ENCODE data around the gene GALNTL6. TPM values are rescaled to one million over a fixed set of nuclear protein-coding genes. Genes with fewer than 3 reads are reported as not detected.

GALNTL6 gene
- total and polyA plus RNA-seq, 2 donors from 2014 or later = 0.60 TPM; not detected in 1

- DNase-seq (peak in 3 of 5 donors; percentile 11 to 37 (median 18)), FAIRE-seq (no peak)
- Histone ChIP-seq H3K9ac (ENCODE audit: low read length in 3 of 3) (no peak overlapping the region), H3K4me1 (ENCODE audit: control insufficient read depth in 2 of 3, insufficient read depth in 2 of 3, low read depth in 1 of 3, low read length in 3 of 3) (peaks cover 0 to 7% (median 0%) of the 10 kb centered on the region in 3 donors), H3K4me3 (ENCODE audit: low read length in 3 of 3) (no peak overlapping the region), H3K9me3 (ENCODE audit: control insufficient read depth in 2 of 3, insufficient read depth in 1 of 3, low read length in 3 of 3) (no peaks in the 10 kb centered on the region), H3K36me3 (ENCODE audit: control insufficient read depth in 2 of 3, insufficient read depth in 3 of 3, low read length in 3 of 3) (no peaks in the 10 kb centered on the region), H3K27me3 (ENCODE audit: control insufficient read depth, insufficient read depth, low read length) (no peaks in the 10 kb centered on the region), H3K27ac (ENCODE audit: low read depth in 2 of 2, low read length in 2 of 2) (no peak overlapping the region)
- intact Hi-C loops (cut with DNase I) = no loop called here
- no peak for TF ChIP-seq CTCF (IDR thresholded peaks at IDR 0.05; ENCODE audit: borderline replicate concordance, extremely low read depth, insufficient read depth)
These were observed 872.8 kb downstream of the GALNTL6 start for GRCh38 chr4:172686021-172686420.

GRCh38 chr4:172688534-172688933 is 875.3 kb downstream of the GALNTL6 start:
- no peak for FAIRE-seq
- H3K4me3 ChIP-seq (ENCODE audit: low read length in 3 of 3) = no peak overlapping the region
- TF ChIP-seq CTCF (IDR thresholded peaks at IDR 0.05; ENCODE audit: borderline replicate concordance, extremely low read depth, insufficient read depth) = no peak
- no peak overlapping the region for H3K27ac ChIP-seq (ENCODE audit: low read depth in 2 of 2, low read length in 2 of 2)
- peaks cover 0 to 7% (median 0%) of the 10 kb centered on the region in 3 donors for H3K4me1 ChIP-seq (ENCODE audit: control insufficient read depth in 2 of 3, insufficient read depth in 2 of 3, low read depth in 1 of 3, low read length in 3 of 3)
- DNase-seq = peak in 1 of 5 donors; percentile 7
- intact Hi-C loops (cut with DNase I) = no loop called here
- no peak overlapping the region for H3K9ac ChIP-seq (ENCODE audit: low read length in 3 of 3)
- H3K27me3 ChIP-seq (ENCODE audit: control insufficient read depth, insufficient read depth, low read length) = no peaks in the 10 kb centered on the region
- no peaks in the 10 kb centered on the region for H3K36me3 ChIP-seq (ENCODE audit: control insufficient read depth in 2 of 3, insufficient read depth in 3 of 3, low read length in 3 of 3)
- peaks cover 0 to 6% (median 4%) of the 10 kb centered on the region in 3 donors for H3K9me3 ChIP-seq (ENCODE audit: control insufficient read depth in 2 of 3, insufficient read depth in 1 of 3, low read length in 3 of 3)

- FAIRE-seq (no peak), DNase-seq (no peak)
- no peak for TF ChIP-seq CTCF (IDR thresholded peaks at IDR 0.05; ENCODE audit: borderline replicate concordance, extremely low read depth, insufficient read depth)
These were observed 878.3 kb downstream of the GALNTL6 start for GRCh38 chr4:172691552-172691951.

GRCh38 chr4:172692701-172693100 is 879.5 kb downstream of the GALNTL6 start:
- TF ChIP-seq CTCF (IDR thresholded peaks at IDR 0.05; ENCODE audit: borderline replicate concordance, extremely low read depth, insufficient read depth) = no peak
- Histone ChIP-seq H3K36me3 (ENCODE audit: control insufficient read depth in 2 of 3, insufficient read depth in 3 of 3, low read length in 3 of 3) (no peaks in the 10 kb centered on the region), H3K27ac (ENCODE audit: low read depth in 2 of 2, low read length in 2 of 2) (no peak overlapping the region), H3K9me3 (ENCODE audit: control insufficient read depth in 2 of 3, insufficient read depth in 1 of 3, low read length in 3 of 3) (peaks cover 0 to 6% (median 4%) of the 10 kb centered on the region in 3 donors), H3K4me3 (ENCODE audit: low read length in 3 of 3) (no peak overlapping the region), H3K4me1 (ENCODE audit: control insufficient read depth in 2 of 3, insufficient read depth in 2 of 3, low read depth in 1 of 3, low read length in 3 of 3) (peaks cover 0 to 7% (median 0%) of the 10 kb centered on the region in 3 donors), H3K27me3 (ENCODE audit: control insufficient read depth, insufficient read depth, low read length) (no peaks in the 10 kb centered on the region), H3K9ac (ENCODE audit: low read length in 3 of 3) (no peak overlapping the region)
- DNase-seq (no peak), FAIRE-seq (no peak)
- intact Hi-C loops (cut with DNase I) = no loop called here

More at GRCh38 chr4:172691552-172691951, 878.3 kb downstream of the GALNTL6 start:
- H3K36me3 ChIP-seq (ENCODE audit: control insufficient read depth in 2 of 3, insufficient read depth in 3 of 3, low read length in 3 of 3) = no peaks in the 10 kb centered on the region
- H3K4me1 ChIP-seq (ENCODE audit: control insufficient read depth in 2 of 3, insufficient read depth in 2 of 3, low read depth in 1 of 3, low read length in 3 of 3) = peaks cover 0 to 7% (median 0%) of the 10 kb centered on the region in 3 donors
- intact Hi-C loops (cut with DNase I) = no loop called here
- H3K9me3 ChIP-seq (ENCODE audit: control insufficient read depth in 2 of 3, insufficient read depth in 1 of 3, low read length in 3 of 3) = peaks cover 0 to 6% (median 4%) of the 10 kb centered on the region in 3 donors
- H3K27me3 ChIP-seq (ENCODE audit: control insufficient read depth, insufficient read depth, low read length) = no peaks in the 10 kb centered on the region
- H3K27ac ChIP-seq (ENCODE audit: low read depth in 2 of 2, low read length in 2 of 2) = no peak overlapping the region
- H3K9ac ChIP-seq (ENCODE audit: low read length in 3 of 3) = no peak overlapping the region
- H3K4me3 ChIP-seq (ENCODE audit: low read length in 3 of 3) = no peak overlapping the region

All from kidney (tissue), 14 donors.